ENCODE data around the gene TMEM181. TPM values are rescaled to one million over a fixed set of nuclear protein-coding genes. Genes with fewer than 3 reads are reported as not detected.
"Not testable (repeated sequence)": the region's sequence is repeated elsewhere in the genome, so short reads cannot be mapped to it uniquely, and the experiment has no call there.

Gene TMEM181
- total RNA-seq, 1 donor = 13.4 TPM

DNA sequence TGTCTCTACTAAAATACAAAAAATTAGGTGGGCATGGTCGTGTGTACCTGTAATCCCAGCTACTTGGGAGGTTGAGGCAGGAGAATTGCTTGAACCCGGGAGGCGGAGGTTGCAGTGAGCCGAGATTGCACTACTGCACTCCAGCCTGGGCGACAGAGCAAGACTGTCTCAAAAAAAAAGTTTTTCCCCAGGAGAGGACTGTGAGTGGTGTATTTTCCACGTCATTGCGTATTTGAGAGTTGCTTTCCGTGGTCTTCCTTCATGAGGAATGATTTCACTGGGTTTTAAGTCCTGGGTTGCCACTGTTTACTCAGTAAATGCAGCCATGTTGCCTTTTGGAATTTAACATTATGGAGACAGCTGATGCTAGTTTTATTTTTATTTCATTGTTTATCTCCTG, 112.2 kb downstream of the TMEM181 start:
- H3K27me3 ChIP-seq (ENCODE audit: insufficient read depth, low read length); H3K9me3 ChIP-seq (ENCODE audit: low read depth, low read length); H3K4me3 ChIP-seq (ENCODE audit: low read length): not testable (repeated sequence)
- peaks cover 26% of the 10 kb centered on the region for H3K4me1 ChIP-seq (ENCODE audit: insufficient read depth, low read length)

DNA sequence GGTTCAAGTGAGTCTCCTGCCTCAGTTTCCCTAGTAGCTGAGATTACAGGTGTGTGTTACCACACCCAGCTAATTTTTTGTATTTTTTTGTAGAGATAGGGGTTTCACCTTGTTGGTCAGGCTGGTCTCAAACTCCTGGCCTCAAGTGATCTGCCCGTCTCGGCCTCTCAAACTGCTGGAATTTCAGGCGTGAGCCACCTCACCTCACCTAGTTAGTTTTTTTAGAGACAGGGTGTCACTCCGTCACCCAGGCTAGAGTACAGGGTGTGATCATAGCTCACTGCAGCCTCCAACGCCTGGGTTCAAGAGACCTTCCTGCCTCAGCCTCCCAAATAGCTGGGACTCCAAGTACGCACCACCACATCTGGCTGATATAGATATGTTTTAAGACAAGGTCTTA, 112.8 kb downstream of the TMEM181 start:
- Histone ChIP-seq H3K4me1 (ENCODE audit: insufficient read depth, low read length) (peaks cover 20% of the 10 kb centered on the region), H3K4me3 (ENCODE audit: low read length) (no peak overlapping the region), H3K9me3 (ENCODE audit: low read depth, low read length) (no peaks in the 10 kb centered on the region), H3K27me3 (ENCODE audit: insufficient read depth, low read length) (no peaks in the 10 kb centered on the region)

DNA sequence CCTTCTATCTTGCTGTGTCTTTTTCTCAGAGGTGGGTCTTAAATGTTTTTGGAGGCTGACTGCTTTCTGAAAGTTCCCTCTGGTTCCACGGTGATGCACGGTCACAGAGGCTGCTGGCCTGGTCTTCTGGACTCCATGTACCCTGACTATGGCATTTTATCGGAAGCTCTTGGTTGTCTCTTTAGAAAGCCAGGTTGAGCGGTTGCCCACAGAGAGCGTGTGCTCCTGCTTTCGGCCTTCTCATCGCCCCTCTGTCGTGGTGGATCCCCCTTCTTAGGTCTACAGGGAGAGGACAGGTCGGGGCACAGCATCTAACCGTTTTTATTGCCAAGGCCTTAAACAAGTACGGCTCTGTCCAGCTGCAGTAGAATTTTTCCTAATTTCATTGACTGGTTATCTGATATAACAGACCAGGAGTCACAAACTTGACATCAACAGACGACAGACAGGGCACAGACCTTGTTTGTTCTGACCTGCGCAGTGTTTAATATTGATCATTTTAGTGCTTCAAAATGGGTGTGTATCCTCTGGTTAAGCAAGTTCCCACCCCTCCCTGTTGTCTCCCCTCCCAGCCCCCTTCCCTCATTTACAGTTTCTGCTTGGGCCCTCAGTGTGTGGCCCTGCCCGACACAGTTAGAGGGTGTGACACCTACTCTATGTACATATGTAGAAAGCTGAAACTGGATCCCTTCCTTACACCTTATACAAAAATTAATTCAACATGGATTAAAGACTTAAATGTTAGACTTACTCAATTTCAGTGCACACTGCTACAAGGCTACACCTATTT, 114.6 kb downstream of the TMEM181 start:
- H3K27me3 ChIP-seq (ENCODE audit: insufficient read depth, low read length) = no peaks in the 10 kb centered on the region
- H3K9me3 ChIP-seq (ENCODE audit: low read depth, low read length) = no peaks in the 10 kb centered on the region
- peaks cover 2% of the 10 kb centered on the region for H3K4me1 ChIP-seq (ENCODE audit: insufficient read depth, low read length)
- H3K4me3 ChIP-seq (ENCODE audit: low read length) = no peak overlapping the region

DNA sequence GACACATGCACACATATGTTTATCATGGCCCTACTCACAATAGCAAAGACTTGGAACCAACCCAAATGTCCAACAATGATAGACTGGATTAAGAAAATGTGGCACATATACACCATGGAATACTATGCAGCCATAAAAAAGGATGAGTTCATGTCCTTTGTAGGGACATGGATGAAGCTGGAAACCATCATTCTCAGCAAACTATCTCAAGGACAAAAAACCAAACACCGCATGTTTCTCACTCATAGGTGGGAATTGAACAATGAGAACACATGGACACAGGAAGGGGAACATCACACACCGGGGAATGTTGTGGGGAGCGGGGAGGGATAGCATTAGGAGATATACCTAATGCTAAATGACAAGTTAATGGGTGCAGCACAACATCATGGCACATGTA, 117.2 kb downstream of the TMEM181 start:
- H3K4me3 ChIP-seq (ENCODE audit: low read length); H3K4me1 ChIP-seq (ENCODE audit: insufficient read depth, low read length); H3K9me3 ChIP-seq (ENCODE audit: low read depth, low read length); H3K27me3 ChIP-seq (ENCODE audit: insufficient read depth, low read length): not testable (repeated sequence)

DNA sequence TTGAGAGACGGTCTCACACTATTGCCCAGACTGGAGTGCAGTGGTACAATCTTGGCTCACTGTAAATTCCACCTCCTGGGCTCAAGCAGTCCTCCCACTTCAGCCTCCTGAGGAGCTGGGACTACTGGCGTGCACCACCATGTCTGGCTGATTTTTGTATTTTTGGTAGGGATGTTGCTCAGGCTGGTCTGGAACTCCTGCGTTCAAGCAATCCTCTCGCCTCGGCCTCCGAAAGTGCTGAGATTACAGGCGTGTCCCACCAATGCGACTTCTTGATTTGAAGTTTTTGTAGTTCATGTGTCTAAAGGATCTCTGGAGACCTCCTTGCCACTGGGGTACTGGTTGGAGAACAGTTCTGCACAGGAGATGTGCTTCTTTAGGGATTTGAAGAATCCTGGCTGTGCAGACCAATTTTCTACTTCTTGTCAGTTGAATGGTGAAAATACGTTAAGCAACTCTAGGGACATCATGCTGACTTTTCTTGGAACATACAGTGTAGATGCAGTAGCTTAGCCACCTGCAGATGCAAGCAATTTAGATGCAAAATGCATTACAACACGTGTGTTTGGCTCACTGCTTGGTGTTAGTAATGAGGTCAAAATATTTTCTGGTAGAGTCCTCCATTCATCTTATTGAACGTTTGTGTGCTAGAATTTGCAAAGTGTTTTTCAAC, 118.2 kb downstream of the TMEM181 start:
- H3K9me3 ChIP-seq (ENCODE audit: low read depth, low read length) = no peaks in the 10 kb centered on the region
- no peaks in the 10 kb centered on the region for H3K27me3 ChIP-seq (ENCODE audit: insufficient read depth, low read length)
- no peak overlapping the region for H3K4me3 ChIP-seq (ENCODE audit: low read length)
- H3K4me1 ChIP-seq (ENCODE audit: insufficient read depth, low read length) = no peaks in the 10 kb centered on the region

DNA sequence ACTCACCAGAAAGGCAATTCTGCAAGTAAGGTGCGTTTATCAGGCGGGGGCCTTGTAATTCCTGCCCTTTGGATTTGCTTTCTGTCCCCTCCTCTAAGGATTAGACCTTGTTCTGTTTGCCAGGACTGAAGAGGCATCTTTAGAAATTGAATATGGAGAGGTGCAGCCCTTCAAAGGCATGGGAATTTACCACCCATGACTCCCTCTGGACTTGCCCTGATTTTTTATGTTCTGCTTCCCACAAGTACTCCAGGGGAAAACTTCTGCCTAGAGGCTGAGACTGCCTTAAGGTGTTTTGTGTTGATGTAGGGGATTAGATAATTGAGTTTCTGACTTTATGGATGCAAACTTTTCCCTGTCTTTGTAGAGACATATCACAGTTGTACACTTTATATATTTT, 120.1 kb downstream of the TMEM181 start:
- H3K27me3 ChIP-seq (ENCODE audit: insufficient read depth, low read length) = no peaks in the 10 kb centered on the region
- H3K9me3 ChIP-seq (ENCODE audit: low read depth, low read length) = no peaks in the 10 kb centered on the region
- H3K4me3 ChIP-seq (ENCODE audit: low read length) = no peak overlapping the region
- H3K4me1 ChIP-seq (ENCODE audit: insufficient read depth, low read length) = peaks cover 12% of the 10 kb centered on the region

- no peak overlapping the region for H3K4me3 ChIP-seq (ENCODE audit: low read length)
- H3K27me3 ChIP-seq (ENCODE audit: insufficient read depth, low read length) = no peaks in the 10 kb centered on the region
- peaks cover 13% of the 10 kb centered on the region for H3K4me1 ChIP-seq (ENCODE audit: insufficient read depth, low read length)
- no peaks in the 10 kb centered on the region for H3K9me3 ChIP-seq (ENCODE audit: low read depth, low read length)
Observed at GRCh38 chr6:158680481-158680880, 120.6 kb downstream of the TMEM181 start.

- H3K4me3 ChIP-seq (ENCODE audit: low read length) = no peak overlapping the region
- H3K27me3 ChIP-seq (ENCODE audit: insufficient read depth, low read length) = no peaks in the 10 kb centered on the region
- no peaks in the 10 kb centered on the region for H3K9me3 ChIP-seq (ENCODE audit: low read depth, low read length)
- H3K4me1 ChIP-seq (ENCODE audit: insufficient read depth, low read length) = peaks cover 37% of the 10 kb centered on the region
Observed at GRCh38 chr6:158684311-158684710, 124.4 kb downstream of the TMEM181 start.

- Histone ChIP-seq H3K4me3 (ENCODE audit: low read length) (no peak overlapping the region), H3K27me3 (ENCODE audit: insufficient read depth, low read length) (no peaks in the 10 kb centered on the region), H3K4me1 (ENCODE audit: insufficient read depth, low read length) (peaks cover 37% of the 10 kb centered on the region), H3K9me3 (ENCODE audit: low read depth, low read length) (no peaks in the 10 kb centered on the region)
Observed at GRCh38 chr6:158684745-158685324, 124.9 kb downstream of the TMEM181 start.

Other genes starting within 250 kb of the TMEM181 start
- gene TULP4, start 247.6 kb upstream of the TMEM181 start, total RNA-seq = 105 TPM
- 96.8 TPM for gene DYNLT1, start 84.7 kb downstream of the TMEM181 start, total RNA-seq
- gene SYTL3, start 90.0 kb downstream of the TMEM181 start, total RNA-seq = 35.7 TPM

Measured in mononuclear cell (primary cell).